Mesenchymal stem cell (in vitro differentiated cells and primary cell): ENCODE results near the gene ASCL3. TPM values are rescaled to one million over a fixed set of nuclear protein-coding genes. Genes with fewer than 3 reads are reported as not detected.
A peak's percentile ranks its signal among the peaks of the same experiment; 100 is the strongest.
"Not testable (repeated sequence)": the region's sequence is repeated elsewhere in the genome, so short reads cannot be mapped to it uniquely, and the experiment has no call there.

ENCODE experiments used
- DNase-seq: peaks from one replicate; pipeline ENCODE4 v3.0.0-alpha.2; 2013
- H2AFZ ChIP-seq: one replicate; pipeline ENCODE4 v1.6.1; 2013; ENCODE audit warnings: low read depth, mild to moderate bottlenecking, control low read depth, inconsistent platforms, low read length, moderate library complexity
- H2AK5ac ChIP-seq: 2 replicates; pipeline ENCODE4 v1.6.1; 2013; ENCODE audit warnings: low read length, moderate library complexity, mild to moderate bottlenecking, inconsistent platforms; ENCODE audit not compliant: severe bottlenecking
- H2BK120ac ChIP-seq: one replicate; pipeline ENCODE4 v1.6.1; 2013; ENCODE audit warnings: low read depth, mild to moderate bottlenecking, inconsistent platforms, low read length, moderate library complexity
- H2BK12ac ChIP-seq, 2 experiments: one replicate each; pipeline ENCODE4 v1.6.1; 2013; ENCODE audit warnings: inconsistent platforms in 2 of 2, low read length in 2 of 2, mild to moderate bottlenecking in 2 of 2, moderate library complexity in 2 of 2, control low read depth in 1 of 2
- H2BK15ac ChIP-seq: one replicate; pipeline ENCODE4 v1.6.1; 2013; ENCODE audit warnings: mild to moderate bottlenecking, low read depth, inconsistent platforms; ENCODE audit not compliant: poor library complexity, severe bottlenecking
- H2BK5ac ChIP-seq: 2 replicates; pipeline ENCODE4 v1.6.1; 2013; ENCODE audit warnings: low read depth, mild to moderate bottlenecking, low read length, control low read depth, inconsistent platforms; ENCODE audit not compliant: poor library complexity, severe bottlenecking
- H3K14ac ChIP-seq, 2 experiments: one replicate each; pipeline ENCODE4 v1.6.1; 2013; ENCODE audit warnings: inconsistent platforms in 2 of 2, low read length in 2 of 2, control low read depth in 1 of 2, mild to moderate bottlenecking in 1 of 2, moderate library complexity in 1 of 2
- H3K18ac ChIP-seq, 2 experiments: one replicate each; pipeline ENCODE4 v1.6.1; 2013; ENCODE audit warnings: inconsistent platforms in 2 of 2, low read length in 2 of 2, control low read depth in 1 of 2, low read depth in 1 of 2, mild to moderate bottlenecking in 1 of 2
- H3K23ac ChIP-seq, 2 experiments: one replicate each; pipeline ENCODE4 v1.6.1; 2013; ENCODE audit warnings: inconsistent platforms in 2 of 2, low read length in 2 of 2, mild to moderate bottlenecking in 2 of 2, moderate library complexity in 2 of 2, control low read depth in 1 of 2
- H3K27ac ChIP-seq: 2 replicates; pipeline ENCODE4 v1.5.1; 2013; ENCODE audit warnings: mild to moderate bottlenecking, moderate library complexity, low read length, control low read depth, inconsistent platforms; ENCODE audit not compliant: poor library complexity, severe bottlenecking
- H3K27me3 ChIP-seq, 2 experiments: 2 replicates each; pipeline versions ENCODE4 v1.6.1 to v1.7.0; 2013; ENCODE audit warnings: low read length in 2 of 2, mild to moderate bottlenecking in 2 of 2, moderate library complexity in 2 of 2, control low read depth in 1 of 2, inconsistent platforms in 1 of 2; ENCODE audit not compliant: control insufficient read depth in 1 of 2, insufficient read depth in 1 of 2
- H3K36me3 ChIP-seq, 2 experiments: 2 replicates each; pipeline versions ENCODE4 v1.6.1 to v1.7.0; 2013; ENCODE audit warnings: low read length in 2 of 2, control low read depth in 1 of 2, inconsistent platforms in 1 of 2, low read depth in 1 of 2, mild to moderate bottlenecking in 1 of 2; ENCODE audit not compliant: insufficient read depth in 2 of 2, control insufficient read depth in 1 of 2
- H3K4ac ChIP-seq, 2 experiments: one replicate each; pipeline ENCODE4 v1.6.1; 2013; ENCODE audit warnings: inconsistent platforms in 2 of 2, low read length in 2 of 2, mild to moderate bottlenecking in 2 of 2, moderate library complexity in 2 of 2, control low read depth in 1 of 2, low read depth in 1 of 2
- H3K4me1 ChIP-seq: 2 replicates; pipeline ENCODE4 v1.6.1; 2013; ENCODE audit warnings: low read depth, low read length, control low read depth; ENCODE audit not compliant: control insufficient read depth, insufficient read depth
- H3K4me2 ChIP-seq: 2 replicates; pipeline ENCODE4 v1.6.1; 2013; ENCODE audit warnings: low read length, mild to moderate bottlenecking, inconsistent platforms; ENCODE audit not compliant: poor library complexity, severe bottlenecking
- H3K4me3 ChIP-seq, 2 experiments: 2 replicates each; pipeline versions ENCODE4 v1.5.1 to v1.7.0; 2013; ENCODE audit warnings: low read length in 2 of 2, mild to moderate bottlenecking in 2 of 2, control low read depth in 1 of 2, low read depth in 1 of 2; ENCODE audit not compliant: insufficient read depth in 1 of 2
- H3K79me1 ChIP-seq: replicated peaks from 2 replicates; pipeline ENCODE4 v1.6.1; 2013; ENCODE audit warnings: mild to moderate bottlenecking, control low read depth, low read length, inconsistent platforms; ENCODE audit not compliant: poor library complexity, severe bottlenecking
- H3K9ac ChIP-seq: 2 replicates; pipeline ENCODE4 v1.7.0; 2013; ENCODE audit warnings: mild to moderate bottlenecking, low read length, moderate library complexity
- H3K9me3 ChIP-seq: 2 replicates; pipeline ENCODE4 v1.7.0; 2013; ENCODE audit warnings: mild to moderate bottlenecking, low read length; ENCODE audit not compliant: control insufficient read depth
- H4K8ac ChIP-seq: one replicate; pipeline ENCODE4 v1.6.1; 2013; ENCODE audit warnings: inconsistent platforms, mild to moderate bottlenecking, low read length, moderate library complexity
- H4K91ac ChIP-seq: one replicate; pipeline ENCODE4 v1.6.1; 2013; ENCODE audit warnings: mild to moderate bottlenecking, low read length, inconsistent platforms
- WGBS: methylation state at CpG from one replicate; pipeline ENCODE4 v1.1.7; 2013; ENCODE audit warnings: mixed read lengths; 5-methylcytosine and 5-hydroxymethylcytosine counted together
- small RNA-seq: library from polyadenylated mRNA; stranded (forward); fragments of <200 nt; extraction: miRNeasy Mini kit (QIAGEN cat#:217004); gene quantifications from one replicate; pipeline ENCODE3, GENCODE V24; 2013; ENCODE audit warnings: low read depth

ASCL3 gene

GRCh38 chr11:8905528-8906165, 37.2 kb downstream of the ASCL3 start:
- H2AK5ac ChIP-seq: no peak overlapping the region
- no peak overlapping the region for H4K8ac ChIP-seq
- H2BK12ac ChIP-seq: no peak overlapping the region
- H3K18ac ChIP-seq: peak overlapping the region in 1 of 2 experiments; percentile 21
- no peaks in the 10 kb centered on the region for H3K27me3 ChIP-seq
- WGBS: 64% methylated on average over 3 of the region's 5 CpGs
- H3K4me2 ChIP-seq: no peak overlapping the region
- peaks cover 1% of the 10 kb centered on the region for H3K79me1 ChIP-seq
- peak overlapping the region; percentile 47 for H3K9ac ChIP-seq
- H3K4ac ChIP-seq: no peak overlapping the region
- H3K14ac ChIP-seq: no peak overlapping the region
- H3K27ac ChIP-seq: no peak overlapping the region
- peaks cover 7% of the 10 kb centered on the region for H3K4me1 ChIP-seq
- no peak overlapping the region for H2AFZ ChIP-seq
- H3K4me3 ChIP-seq: no peak overlapping the region
- H4K91ac ChIP-seq: no peak overlapping the region
- no peak overlapping the region for H2BK15ac ChIP-seq
- no peaks in the 10 kb centered on the region for H3K36me3 ChIP-seq
- H3K9me3 ChIP-seq: no peaks in the 10 kb centered on the region
- no peak overlapping the region for H2BK5ac ChIP-seq
- DNase-seq: peak; percentile 41
- no peak overlapping the region for H3K23ac ChIP-seq
- no peak overlapping the region for H2BK120ac ChIP-seq

- no peaks in the 10 kb centered on the region for H3K36me3 ChIP-seq
- H3K18ac ChIP-seq: no peak overlapping the region
- H2AFZ ChIP-seq: no peak overlapping the region
- no peak overlapping the region for H3K27ac ChIP-seq
- no peaks in the 10 kb centered on the region for H3K79me1 ChIP-seq
- H3K9me3 ChIP-seq: peaks cover 23% of the 10 kb centered on the region
- H4K8ac ChIP-seq: no peak overlapping the region
- H3K9ac ChIP-seq: no peak overlapping the region
- DNase-seq: no peak
- H2AK5ac ChIP-seq: no peak overlapping the region
- no peak overlapping the region for H3K23ac ChIP-seq
- no peak overlapping the region for H3K4me3 ChIP-seq
- H3K4me2 ChIP-seq: no peak overlapping the region
- no peaks in the 10 kb centered on the region for H3K4me1 ChIP-seq
- H3K4ac ChIP-seq: no peak overlapping the region
- no peak overlapping the region for H3K14ac ChIP-seq
- no peak overlapping the region for H2BK120ac ChIP-seq
- no peak overlapping the region for H2BK5ac ChIP-seq
- no peak overlapping the region for H2BK12ac ChIP-seq
- H2BK15ac ChIP-seq: no peak overlapping the region
- H4K91ac ChIP-seq: no peak overlapping the region
- H3K27me3 ChIP-seq: no peaks in the 10 kb centered on the region
Measured at GRCh38 chr11:8899119-8899753, 43.6 kb downstream of the ASCL3 start.

GRCh38 chr11:8891185-8891584, 51.6 kb downstream of the ASCL3 start:
- not testable (repeated sequence) for H3K4me2 ChIP-seq, H2BK15ac ChIP-seq, H3K27me3 ChIP-seq, H3K9me3 ChIP-seq, H2AK5ac ChIP-seq, DNase-seq, H3K4me3 ChIP-seq, H3K14ac ChIP-seq, H3K79me1 ChIP-seq, H4K8ac ChIP-seq, H2BK12ac ChIP-seq, H3K18ac ChIP-seq, H3K9ac ChIP-seq, H2BK120ac ChIP-seq, H3K36me3 ChIP-seq, H3K4me1 ChIP-seq, H2AFZ ChIP-seq, H3K23ac ChIP-seq, H2BK5ac ChIP-seq, H4K91ac ChIP-seq, H3K4ac ChIP-seq, H3K27ac ChIP-seq
- WGBS: 100% methylated on average over 1 of the region's 2 CpGs

Small RNAs within 50 kb of the gene (small RNA-seq; reads per million reads assigned to genes)
- gene RF00019: not detected
